ENCODE measurements around the gene FILIP1L. TPM values are rescaled to one million over a fixed set of nuclear protein-coding genes. Genes with fewer than 3 reads are reported as not detected.

The FILIP1L gene
- total RNA-seq, 1 experiment from 2014 or later: 4.3 TPM

- Histone ChIP-seq H3K36me3 (ENCODE audit: insufficient read depth, low read length, poor library complexity, severe bottlenecking) (no peaks in the 10 kb centered on the region), H3K27me3 (replicated peaks; ENCODE audit: insufficient read depth, low read depth, low read length, poor library complexity) (no peaks in the 10 kb centered on the region), H3K4me1 (ENCODE audit: insufficient read depth, low read length, poor library complexity, severe bottlenecking) (peaks cover 29% of the 10 kb centered on the region), H3K4me3 (ENCODE audit: low read depth, low read length, poor library complexity, severe bottlenecking) (no peak overlapping the region), H3K9me3 (ENCODE audit: low read depth, low read length, poor library complexity, severe bottlenecking) (no peaks in the 10 kb centered on the region), H3K27ac (ENCODE audit: low read depth, low read length, poor library complexity, severe bottlenecking) (no peak overlapping the region)
- ChIA-PET POLR2A (ENCODE audit: low non-redundant PET) (no interaction called here), CTCF (interaction anchor here (0.6 kb wide), 1 partner anchor 13 kb away, joined by 10 read pairs; no protein-coding TSS in a partner anchor)
- intact Hi-C loops (cut with micrococcal nuclease; ENCODE audit: unreplicated experiment): no loop called here
- DNase-seq (ENCODE audit: low spot score): no peak
- BruUV-seq (replicated peaks): no TSS peak
- TF ChIP-seq EZH2 (IDR thresholded peaks at IDR 0.05; ENCODE audit: borderline replicate concordance, low read depth, low read length, poor library complexity, severe bottlenecking) (no peak), CTCF (conservative IDR thresholded peaks at IDR 0.05; ENCODE audit: low read depth, low read length) (no peak)
These were observed 257.0 kb downstream of the FILIP1L start for GRCh38 chr3:99857278-99857677.

GRCh38 chr3:99856437-99857220, 257.7 kb downstream of the FILIP1L start:
- Histone ChIP-seq H3K27me3 (replicated peaks; ENCODE audit: insufficient read depth, low read depth, low read length, poor library complexity) (no peaks in the 10 kb centered on the region), H3K9me3 (ENCODE audit: low read depth, low read length, poor library complexity, severe bottlenecking) (no peaks in the 10 kb centered on the region), H3K4me1 (ENCODE audit: insufficient read depth, low read length, poor library complexity, severe bottlenecking) (peaks cover 29% of the 10 kb centered on the region), H3K27ac (ENCODE audit: low read depth, low read length, poor library complexity, severe bottlenecking) (no peak overlapping the region), H3K4me3 (ENCODE audit: low read depth, low read length, poor library complexity, severe bottlenecking) (no peak overlapping the region), H3K36me3 (ENCODE audit: insufficient read depth, low read length, poor library complexity, severe bottlenecking) (no peaks in the 10 kb centered on the region)
- POLR2A ChIA-PET (ENCODE audit: low non-redundant PET): no interaction called here
- intact Hi-C loops (cut with micrococcal nuclease; ENCODE audit: unreplicated experiment): no loop called here
- no peak for TF ChIP-seq EZH2 (IDR thresholded peaks at IDR 0.05; ENCODE audit: borderline replicate concordance, low read depth, low read length, poor library complexity, severe bottlenecking)
- TF ChIP-seq CTCF (conservative IDR thresholded peaks at IDR 0.05; ENCODE audit: low read depth, low read length): no peak
- no TSS peak for BruUV-seq (replicated peaks)
- CTCF ChIA-PET: interaction anchor here (0.6 kb wide), 1 partner anchor 13 kb away, joined by 10 read pairs; no protein-coding TSS in a partner anchor
- DNase-seq (ENCODE audit: low spot score): no peak

GRCh38 chr3:99855900-99856299, 258.4 kb downstream of the FILIP1L start:
- BruUV-seq (replicated peaks): no TSS peak
- TF ChIP-seq EZH2 (IDR thresholded peaks at IDR 0.05; ENCODE audit: borderline replicate concordance, low read depth, low read length, poor library complexity, severe bottlenecking): no peak
- no peak for TF ChIP-seq CTCF (conservative IDR thresholded peaks at IDR 0.05; ENCODE audit: low read depth, low read length)
- ChIA-PET CTCF (no interaction called here), POLR2A (ENCODE audit: low non-redundant PET) (no interaction called here)
- no peak for DNase-seq (ENCODE audit: low spot score)
- intact Hi-C loops (cut with micrococcal nuclease; ENCODE audit: unreplicated experiment): no loop called here
- H3K4me1 ChIP-seq (ENCODE audit: insufficient read depth, low read length, poor library complexity, severe bottlenecking): peaks cover 29% of the 10 kb centered on the region
- H3K27ac ChIP-seq (ENCODE audit: low read depth, low read length, poor library complexity, severe bottlenecking): no peak overlapping the region
- no peak overlapping the region for H3K4me3 ChIP-seq (ENCODE audit: low read depth, low read length, poor library complexity, severe bottlenecking)
- H3K27me3 ChIP-seq (replicated peaks; ENCODE audit: insufficient read depth, low read depth, low read length, poor library complexity): no peaks in the 10 kb centered on the region
- H3K36me3 ChIP-seq (ENCODE audit: insufficient read depth, low read length, poor library complexity, severe bottlenecking): no peaks in the 10 kb centered on the region
- H3K9me3 ChIP-seq (ENCODE audit: low read depth, low read length, poor library complexity, severe bottlenecking): no peaks in the 10 kb centered on the region
